ENCODE measurements around the gene CEP164. TPM values are rescaled to one million over a fixed set of nuclear protein-coding genes. Genes with fewer than 3 reads are reported as not detected.

CEP164 gene
- total RNA-seq, 6 experiments from 2014 or later: 29.0 to 35.6 (median 33.0) TPM

DNA sequence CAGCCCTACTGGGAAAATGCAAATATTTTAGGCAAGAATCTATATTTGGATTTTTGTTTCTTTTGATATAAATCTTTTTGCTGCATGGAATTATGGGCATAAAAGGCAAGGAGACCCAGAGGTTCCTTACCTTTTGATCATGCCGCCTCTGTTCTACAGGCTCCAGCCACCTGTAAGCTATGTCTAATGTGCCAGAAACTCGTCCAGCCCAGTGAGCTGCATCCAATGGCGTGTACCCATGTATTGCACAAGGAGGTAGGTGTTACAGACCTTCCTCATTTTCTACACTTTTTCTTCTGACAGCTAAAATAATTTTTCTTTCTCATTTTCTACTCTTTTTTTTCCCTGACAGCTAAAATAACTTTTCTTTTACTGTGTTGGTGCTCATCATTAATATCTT lies 44.7 kb upstream of the CEP164 start:
- H3K27me3 Mint-ChIP-seq (ENCODE audit: insufficient read depth): no peaks in the 10 kb centered on the region; the same call in 1 of the 2 replicates
- no peaks in the 10 kb centered on the region for H3K9me3 Mint-ChIP-seq
- no peak overlapping the region for H3K27ac Mint-ChIP-seq
- peaks cover 52% of the 10 kb centered on the region for H3K36me3 Mint-ChIP-seq (ENCODE audit: low read depth)
- TF ChIP-seq, protein P1, sequence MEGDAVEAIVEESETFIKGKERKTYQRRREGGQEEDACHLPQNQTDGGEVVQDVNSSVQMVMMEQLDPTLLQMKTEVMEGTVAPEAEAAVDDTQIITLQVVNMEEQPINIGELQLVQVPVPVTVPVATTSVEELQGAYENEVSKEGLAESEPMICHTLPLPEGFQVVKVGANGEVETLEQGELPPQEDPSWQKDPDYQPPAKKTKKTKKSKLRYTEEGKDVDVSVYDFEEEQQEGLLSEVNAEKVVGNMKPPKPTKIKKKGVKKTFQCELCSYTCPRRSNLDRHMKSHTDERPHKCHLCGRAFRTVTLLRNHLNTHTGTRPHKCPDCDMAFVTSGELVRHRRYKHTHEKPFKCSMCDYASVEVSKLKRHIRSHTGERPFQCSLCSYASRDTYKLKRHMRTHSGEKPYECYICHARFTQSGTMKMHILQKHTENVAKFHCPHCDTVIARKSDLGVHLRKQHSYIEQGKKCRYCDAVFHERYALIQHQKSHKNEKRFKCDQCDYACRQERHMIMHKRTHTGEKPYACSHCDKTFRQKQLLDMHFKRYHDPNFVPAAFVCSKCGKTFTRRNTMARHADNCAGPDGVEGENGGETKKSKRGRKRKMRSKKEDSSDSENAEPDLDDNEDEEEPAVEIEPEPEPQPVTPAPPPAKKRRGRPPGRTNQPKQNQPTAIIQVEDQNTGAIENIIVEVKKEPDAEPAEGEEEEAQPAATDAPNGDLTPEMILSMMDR (IDR thresholded peaks at IDR 0.05): no peak
- H3K4me1 Mint-ChIP-seq (ENCODE audit: low read depth): peaks cover 41% of the 10 kb centered on the region
- H3K4me3 Mint-ChIP-seq: no peak overlapping the region
- DNase-seq: no peak

DNA sequence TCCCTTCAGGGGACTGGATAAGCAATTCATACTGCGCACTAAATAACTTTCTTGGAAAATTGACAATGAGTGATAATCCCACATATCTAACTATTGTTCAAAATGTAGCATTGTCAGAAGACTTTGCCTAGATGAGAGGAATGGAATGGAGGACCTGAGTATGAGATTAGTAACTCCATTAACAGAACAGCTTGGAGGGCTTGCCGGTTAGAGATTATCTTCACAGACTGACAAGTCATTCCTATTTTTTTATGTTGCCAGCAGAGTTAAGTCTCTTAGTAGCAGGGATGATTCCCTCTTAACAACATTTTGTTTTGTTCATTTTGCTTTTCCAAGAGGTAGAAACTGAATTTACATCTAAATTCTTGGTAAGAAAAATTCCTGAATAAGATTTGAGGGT lies 43.6 kb upstream of the CEP164 start:
- Mint-ChIP-seq H3K27ac (no peak overlapping the region), H3K9me3 (no peaks in the 10 kb centered on the region), H3K4me3 (no peak overlapping the region), H3K27me3 (ENCODE audit: insufficient read depth) (no peaks in the 10 kb centered on the region; the same call in 1 of the 2 replicates), H3K36me3 (ENCODE audit: low read depth) (peaks cover 56% of the 10 kb centered on the region), H3K4me1 (ENCODE audit: low read depth) (peaks cover 35% of the 10 kb centered on the region)
- DNase-seq: no peak
- TF ChIP-seq, protein P1 (IDR thresholded peaks at IDR 0.05): no peak

DNA sequence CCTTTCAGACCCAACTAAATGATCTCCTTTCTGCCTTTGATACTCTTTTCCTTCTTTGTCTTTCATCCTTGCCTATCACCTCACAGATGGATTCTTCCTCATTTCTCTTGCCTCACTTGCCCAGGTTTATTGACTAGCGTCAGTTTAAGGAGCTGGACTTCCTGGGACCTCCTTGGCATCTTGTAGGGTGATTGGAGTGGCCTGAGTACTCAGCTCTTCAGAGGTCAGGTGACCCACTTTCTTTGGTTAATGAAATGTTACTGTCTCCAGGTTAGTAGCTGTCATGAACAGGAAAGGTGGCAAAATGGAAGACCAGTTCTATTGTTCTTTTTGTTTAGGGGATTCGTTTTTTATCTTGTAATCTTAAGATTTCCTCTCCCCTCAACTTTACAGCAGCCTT lies 41.1 kb upstream of the CEP164 start:
- peaks cover 13% of the 10 kb centered on the region for H3K4me1 Mint-ChIP-seq (ENCODE audit: low read depth)
- H3K27me3 Mint-ChIP-seq (ENCODE audit: insufficient read depth): no peaks in the 10 kb centered on the region; the same call in 1 of the 2 replicates
- H3K4me3 Mint-ChIP-seq: no peak overlapping the region
- no peak for DNase-seq
- H3K27ac Mint-ChIP-seq: no peak overlapping the region
- no peaks in the 10 kb centered on the region for H3K9me3 Mint-ChIP-seq
- TF ChIP-seq, protein P1 (IDR thresholded peaks at IDR 0.05): no peak
- peaks cover 71% of the 10 kb centered on the region for H3K36me3 Mint-ChIP-seq (ENCODE audit: low read depth)

DNA sequence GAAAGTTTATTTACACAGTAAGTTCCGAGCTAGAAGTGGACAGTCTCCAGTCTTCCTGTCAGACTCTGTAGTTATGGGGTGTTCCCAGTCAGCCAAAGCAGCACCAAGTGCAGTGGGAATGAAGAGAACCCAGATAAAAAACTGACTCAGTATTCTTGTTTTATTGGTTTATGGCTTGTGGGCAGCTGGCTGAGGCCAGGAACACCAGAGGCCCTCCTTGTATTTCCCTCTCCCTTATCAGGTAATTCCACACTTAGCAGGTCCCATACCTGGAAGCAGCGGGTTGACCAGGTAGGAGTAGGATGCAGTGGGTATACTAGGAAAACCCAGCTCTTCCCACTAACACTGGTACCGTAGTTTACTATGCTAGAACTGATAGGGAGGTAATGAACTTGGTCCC lies 40.0 kb upstream of the CEP164 start:
- Mint-ChIP-seq H3K4me1 (ENCODE audit: low read depth) (peaks cover 3% of the 10 kb centered on the region), H3K4me3 (no peak overlapping the region), H3K27ac (no peak overlapping the region), H3K9me3 (no peaks in the 10 kb centered on the region), H3K27me3 (ENCODE audit: insufficient read depth) (no peaks in the 10 kb centered on the region; the same call in 1 of the 2 replicates), H3K36me3 (ENCODE audit: low read depth) (peaks cover 65% of the 10 kb centered on the region)
- TF ChIP-seq, protein P1 (IDR thresholded peaks at IDR 0.05): no peak
- no peak for DNase-seq

DNA sequence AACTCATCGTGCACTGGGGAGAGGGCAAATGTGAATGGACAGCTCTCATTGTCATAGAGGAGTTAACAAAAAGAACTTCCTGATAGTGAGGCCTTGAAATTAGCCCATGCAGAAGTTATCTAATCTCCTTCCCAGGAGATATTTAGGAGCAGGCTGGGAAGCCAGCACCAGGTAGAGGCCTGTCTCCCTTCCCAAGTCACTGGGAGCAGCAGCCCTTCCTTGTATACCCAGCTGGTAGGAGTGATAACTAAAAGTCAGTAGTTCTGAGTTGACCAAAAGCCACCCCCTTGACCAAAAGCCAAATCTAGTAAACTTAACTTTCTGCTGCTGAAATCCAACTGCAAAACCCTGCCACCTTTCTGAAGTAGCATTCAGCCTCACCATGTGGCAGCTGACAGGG lies 37.9 kb upstream of the CEP164 start:
- Mint-ChIP-seq H3K4me3 (no peak overlapping the region), H3K27ac (no peak overlapping the region), H3K9me3 (no peaks in the 10 kb centered on the region), H3K36me3 (ENCODE audit: low read depth) (peaks cover 65% of the 10 kb centered on the region), H3K4me1 (ENCODE audit: low read depth) (no peaks in the 10 kb centered on the region), H3K27me3 (ENCODE audit: insufficient read depth) (peaks cover 1% of the 10 kb centered on the region)
- DNase-seq: no peak
- TF ChIP-seq, protein P1 (IDR thresholded peaks at IDR 0.05): no peak

Data from HFFc6 (cell line).